HG02970 (cell line): ENCODE results near the gene RGS21.

ENCODE experiments used
- ATAC-seq: cut with Tn5 transposase; IDR thresholded peaks from one replicate; pipeline ENCODE4 v1.9.1; 2021; ENCODE audit warnings: mild to moderate bottlenecking, moderate library complexity, moderate number of reproducible peaks; ENCODE audit not compliant: unreplicated experiment, low FRiP score

The RGS21 gene

GRCh38 chr1:192378276-192378675 lies 61.5 kb downstream of the RGS21 start:
- no peak for ATAC-seq

DNA sequence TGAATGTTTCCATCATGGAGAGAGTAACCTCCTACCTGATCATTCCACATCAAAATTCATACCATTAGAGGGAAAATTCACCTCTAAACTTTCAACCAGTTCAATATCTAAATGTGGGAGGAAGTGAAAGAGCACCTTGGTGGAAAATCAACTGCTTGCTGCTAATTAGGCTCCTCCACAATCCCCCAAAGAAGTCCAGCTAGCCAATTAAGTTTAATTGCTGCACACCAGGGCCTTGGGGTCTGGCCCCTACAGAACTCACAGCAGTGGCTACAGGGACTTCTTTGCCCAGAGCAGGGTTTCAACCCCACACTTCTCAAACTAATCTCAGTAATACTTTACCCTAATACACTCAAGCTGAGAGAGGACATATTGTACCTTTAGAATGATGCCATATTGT lies 62.1 kb downstream of the RGS21 start:
- no peak for ATAC-seq

- ATAC-seq = no peak
These were observed 62.8 kb downstream of the RGS21 start for GRCh38 chr1:192379554-192379953.

- no peak for ATAC-seq
These were observed 66.0 kb downstream of the RGS21 start for GRCh38 chr1:192382758-192383157.

GRCh38 chr1:192386051-192386650 lies 69.4 kb downstream of the RGS21 start:
- ATAC-seq = no peak

- no peak for ATAC-seq
These were observed 78.4 kb downstream of the RGS21 start for GRCh38 chr1:192395211-192395610.

GRCh38 chr1:192395895-192396294 lies 79.1 kb downstream of the RGS21 start:
- ATAC-seq = no peak

DNA sequence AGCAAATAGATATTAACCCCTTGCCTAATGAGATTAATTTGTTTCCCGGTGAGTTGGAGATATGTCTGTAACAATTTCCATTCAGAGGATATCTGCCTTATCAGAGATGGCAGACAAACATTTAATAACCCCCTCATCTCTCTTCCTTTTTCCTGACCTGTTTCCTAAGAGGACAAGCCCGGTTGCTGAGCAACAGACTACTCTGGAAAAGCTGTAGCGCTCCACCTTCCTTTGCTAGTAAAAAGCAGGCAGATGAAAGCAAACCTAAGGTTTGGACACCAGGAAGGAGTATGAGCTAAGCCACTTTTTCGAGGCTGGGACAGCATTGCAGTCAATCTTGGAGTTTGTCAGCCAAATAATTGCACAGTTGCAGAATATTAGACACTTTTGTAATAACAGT lies 82.4 kb downstream of the RGS21 start:
- no peak for ATAC-seq

DNA sequence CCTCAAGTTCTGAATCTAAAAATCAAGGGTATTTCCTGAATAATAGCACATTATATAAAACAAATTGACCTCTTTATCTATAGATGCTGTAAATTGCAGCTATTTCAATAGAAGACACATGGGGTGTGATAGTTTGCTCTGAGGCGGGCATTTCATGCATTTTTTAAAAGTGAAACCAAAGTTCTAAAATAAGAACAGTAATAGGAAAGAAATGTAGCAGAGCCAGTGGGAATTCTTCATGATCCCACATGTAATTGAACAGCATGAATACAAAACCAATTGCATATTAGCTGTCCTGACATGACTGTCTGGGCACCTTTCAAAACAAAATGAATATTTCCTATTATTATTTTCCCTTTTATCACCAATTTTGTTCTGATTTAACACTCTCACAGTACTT lies 85.0 kb downstream of the RGS21 start:
- no peak for ATAC-seq

DNA sequence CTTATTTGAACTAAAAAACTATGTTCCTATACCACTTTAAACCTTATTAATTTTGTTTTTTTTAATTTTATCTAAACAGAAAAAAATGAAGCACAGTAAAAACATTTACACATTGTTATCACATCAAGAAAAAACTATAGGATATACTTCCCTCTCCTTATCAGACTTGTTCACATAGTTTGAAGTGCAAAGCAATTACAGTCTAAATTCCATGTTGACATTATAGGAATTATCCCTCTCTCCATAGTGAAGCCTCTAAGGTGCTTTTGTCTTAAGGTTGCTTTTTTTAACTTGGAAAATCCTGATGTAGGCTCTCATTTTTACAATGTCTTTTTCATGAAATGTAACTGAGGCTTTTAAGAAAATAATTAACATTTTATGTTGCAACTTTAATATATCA lies 85.8 kb downstream of the RGS21 start:
- ATAC-seq = no peak

- ATAC-seq = no peak
These were observed 90.4 kb downstream of the RGS21 start for GRCh38 chr1:192407206-192407605.
